NCI-H345 treated with DMSO at 0.1 percent for 48 hours (cell line): Measurements from ENCODE around the gene C20orf173.
A peak's percentile ranks its signal among the peaks of the same experiment; 100 is the strongest.
"Not testable (repeated sequence)": the region's sequence is repeated elsewhere in the genome, so short reads cannot be mapped to it uniquely, and the experiment has no call there.

Experiments used
- DNase-seq: peaks from one replicate; lab custom pipeline; 2025; ENCODE audit not compliant: unreplicated experiment; lab: John Stamatoyannopoulos, UW

C20orf173 gene

GRCh38 chr20:35547329-35547728, 17.9 kb upstream of the C20orf173 start:
- no peak for DNase-seq

DNA sequence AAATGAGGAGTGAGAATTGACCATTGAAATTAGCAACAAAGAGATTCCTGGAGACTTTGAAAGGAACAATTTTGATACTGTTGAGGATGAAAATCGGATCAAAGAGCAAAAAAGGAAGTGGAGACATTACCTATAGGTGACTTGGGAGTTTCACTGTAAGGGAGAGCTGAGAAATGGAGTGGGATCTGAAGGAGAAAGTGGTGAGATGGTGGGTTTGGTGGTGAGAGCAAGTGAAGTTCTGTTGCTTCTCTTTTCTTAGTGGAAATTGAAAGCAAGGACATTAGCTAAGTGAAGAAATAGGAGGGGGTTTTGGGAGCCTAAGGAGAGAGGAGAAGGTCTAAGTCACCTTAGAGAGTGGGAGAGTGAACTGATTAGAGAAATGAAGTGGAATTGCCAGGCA, 16.7 kb upstream of the C20orf173 start:
- DNase-seq, result no peak

GRCh38 chr20:35544941-35545340, 15.5 kb upstream of the C20orf173 start:
- DNase-seq, result not testable (repeated sequence)

DNA sequence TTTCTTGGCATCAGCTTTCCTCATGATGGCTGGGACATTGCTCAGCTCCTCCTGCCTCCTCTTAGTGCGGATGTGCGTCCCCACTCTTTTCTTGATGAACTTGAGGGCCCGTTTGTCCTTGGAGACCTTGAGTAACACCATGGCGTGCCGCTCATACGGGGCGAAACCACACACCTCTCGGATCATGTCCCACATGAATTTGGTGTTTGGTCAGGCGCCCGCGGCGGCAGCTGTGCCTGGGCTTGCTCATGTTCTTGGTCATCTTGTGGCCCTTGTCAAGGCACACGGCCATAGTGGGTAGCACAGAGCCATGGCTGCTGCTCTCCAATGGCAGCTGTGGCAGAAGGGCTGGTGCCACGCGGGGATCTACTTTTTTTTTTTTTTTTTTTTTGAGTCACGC, 15.0 kb upstream of the C20orf173 start:
- DNase-seq, result no peak

DNA sequence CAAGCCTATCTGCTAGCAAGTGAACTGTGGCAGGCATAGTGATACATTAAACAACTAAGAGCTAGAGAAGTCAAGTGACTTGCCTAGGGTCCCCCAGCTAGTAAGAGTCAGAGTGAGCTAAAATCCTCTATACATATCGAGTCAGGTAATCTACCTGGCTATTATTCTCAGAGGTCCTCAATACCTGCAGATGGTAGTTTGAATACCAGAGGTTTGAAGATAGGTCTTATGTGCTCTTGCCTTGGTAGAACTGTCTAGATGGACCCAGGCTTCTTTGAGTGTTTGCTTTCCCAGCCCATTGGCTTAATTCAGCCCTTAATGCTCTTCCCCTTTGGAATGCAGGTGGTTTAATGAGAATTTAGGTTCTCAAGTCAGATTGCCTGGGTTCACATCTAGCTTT, 13.5 kb upstream of the C20orf173 start:
- no peak for DNase-seq

GRCh38 chr20:35541783-35542662, 12.6 kb upstream of the C20orf173 start, which contains the start of gene ERGIC3:
Gene ERGIC3 (plus strand): TSS chr20:35542078. CDS start chr20:35542098, 20 bp downstream.
- DNase-seq, result peak; percentile 99

DNA sequence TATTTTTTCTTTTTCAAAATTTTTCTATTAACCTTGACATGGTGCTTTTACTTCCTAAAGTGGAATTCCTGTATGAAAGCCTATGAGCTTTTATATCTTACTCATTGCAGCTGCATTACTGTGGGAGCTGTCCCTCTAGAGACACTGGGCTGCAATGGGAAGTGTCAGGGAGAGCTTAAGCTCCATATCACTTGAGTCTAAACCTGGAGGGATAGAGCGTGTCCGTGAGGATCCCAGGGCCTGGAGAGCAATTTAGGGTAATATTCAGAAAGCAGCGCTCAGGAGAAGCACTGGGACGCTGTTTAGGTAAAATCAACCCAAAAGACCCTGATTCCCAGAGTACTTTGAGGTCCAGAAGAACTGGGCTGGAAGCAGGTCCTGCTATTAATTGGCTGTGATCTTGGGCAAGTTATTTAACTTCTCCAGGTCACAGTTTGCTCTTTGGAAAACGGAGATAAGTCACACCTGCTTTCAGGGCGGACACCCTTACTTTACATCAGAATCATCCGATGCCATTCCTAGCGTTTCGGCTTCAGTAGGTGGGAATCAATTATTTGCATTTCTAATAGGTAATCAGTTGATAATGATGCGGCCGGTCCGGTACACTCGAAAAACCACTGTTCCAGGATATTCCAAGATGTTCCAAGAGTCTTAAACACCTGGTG, 11.8 kb upstream of the C20orf173 start:
- DNase-seq, result no peak

GRCh38 chr20:35539756-35540212, 10.3 kb upstream of the C20orf173 start:
- peak; percentile 99 for DNase-seq

DNA sequence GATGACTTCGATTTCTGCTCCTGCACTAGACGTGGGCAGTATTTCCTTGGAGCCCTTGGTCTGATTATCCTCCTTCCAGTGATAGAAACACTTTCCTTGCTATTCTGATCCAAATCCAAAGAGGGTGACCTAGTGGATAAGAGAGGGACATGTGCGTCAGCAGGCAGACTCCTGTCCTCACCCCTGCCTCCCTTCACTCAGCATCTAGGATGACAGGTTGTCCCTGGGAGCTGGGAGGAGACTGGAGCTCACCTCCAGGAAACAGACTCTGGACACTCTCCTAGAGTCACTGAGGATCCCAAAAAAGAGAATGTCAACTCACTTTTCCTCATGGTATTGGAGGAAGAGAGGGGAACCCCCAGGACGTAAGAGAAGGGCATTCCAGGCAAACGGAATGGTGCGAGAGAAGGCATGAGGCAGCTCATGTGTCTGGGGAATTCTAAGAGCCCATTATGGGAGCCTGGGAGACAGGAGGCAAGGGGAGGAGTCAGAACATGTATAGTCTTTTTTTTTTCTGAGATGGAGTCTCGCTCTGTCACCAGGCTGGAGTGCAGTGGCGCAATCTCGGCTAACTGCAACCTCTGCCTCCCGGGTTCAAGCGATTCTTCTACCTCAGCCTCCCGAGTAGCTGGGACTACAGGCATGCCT, 2.2 kb downstream of the C20orf173 start:
- no peak for DNase-seq

DNA sequence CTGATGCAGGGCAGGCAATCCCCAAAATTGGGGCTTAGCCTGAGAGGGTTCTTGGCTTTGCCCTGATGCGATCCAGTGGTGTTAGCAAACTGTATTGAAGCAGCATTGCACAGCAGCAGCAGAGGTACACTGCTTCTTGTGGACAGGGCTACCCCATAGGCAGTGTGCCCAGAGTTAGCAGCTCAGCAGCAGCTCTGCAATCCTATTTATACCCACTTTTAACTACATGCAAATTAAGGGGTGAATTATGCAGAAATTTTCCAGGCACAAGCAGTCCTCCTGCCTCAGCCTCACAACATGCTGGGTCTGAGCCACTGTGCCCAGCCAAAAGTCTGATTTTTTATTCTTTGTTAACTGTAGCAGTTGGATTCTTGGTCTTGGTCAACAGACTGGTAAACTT, 3.8 kb downstream of the C20orf173 start:
- no peak for DNase-seq

DNA sequence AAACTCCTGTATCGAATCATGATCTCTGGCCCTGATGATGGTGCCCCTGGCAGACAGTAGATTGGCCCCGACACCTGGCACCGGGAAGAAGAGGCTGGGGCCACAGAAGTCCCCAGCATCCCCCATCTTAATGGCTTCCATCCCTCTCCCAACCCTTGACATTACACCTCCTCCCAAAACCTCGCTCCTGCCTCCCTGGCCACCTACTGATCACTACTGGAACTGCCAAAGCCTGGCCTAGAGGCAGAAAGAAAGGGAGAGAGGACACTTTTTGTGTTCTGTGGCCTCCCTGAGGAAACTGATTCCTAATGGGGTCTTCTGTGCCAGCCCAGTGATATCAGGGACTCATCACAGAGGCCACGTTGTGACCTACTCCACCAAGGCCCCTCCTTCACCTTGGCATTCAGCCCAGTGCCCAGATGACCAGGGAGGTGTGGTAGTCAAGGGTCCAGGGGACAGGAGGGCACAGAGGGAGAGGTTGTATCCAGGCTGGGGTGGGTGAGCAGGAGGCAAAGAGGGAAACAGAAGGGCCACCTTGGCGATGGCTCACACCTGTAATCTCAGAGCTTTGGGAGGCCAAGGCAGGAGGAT, 6.1 kb downstream of the C20orf173 start:
- no peak for DNase-seq

DNA sequence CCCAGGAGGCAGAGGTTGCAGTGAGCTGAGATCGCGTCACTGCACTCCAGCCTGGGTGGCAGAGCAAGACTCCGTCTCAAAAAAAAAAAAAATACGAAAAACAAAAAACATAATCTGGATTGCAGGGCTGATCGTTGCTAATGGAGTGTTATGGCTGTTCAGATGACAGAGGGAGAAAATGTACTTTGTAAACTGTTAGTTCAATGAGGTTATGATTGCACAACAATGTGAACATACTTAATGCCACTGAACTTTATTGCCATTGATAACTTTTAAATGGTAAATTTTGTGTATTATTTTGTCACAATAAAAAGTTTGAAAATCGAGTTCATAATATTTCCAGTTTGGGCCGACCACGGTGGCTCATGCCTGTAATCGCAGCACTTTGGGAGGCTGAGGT, 10.5 kb downstream of the C20orf173 start:
- no peak for DNase-seq

GRCh38 chr20:35517767-35518166, 11.7 kb downstream of the C20orf173 start:
- not testable (repeated sequence) for DNase-seq

DNA sequence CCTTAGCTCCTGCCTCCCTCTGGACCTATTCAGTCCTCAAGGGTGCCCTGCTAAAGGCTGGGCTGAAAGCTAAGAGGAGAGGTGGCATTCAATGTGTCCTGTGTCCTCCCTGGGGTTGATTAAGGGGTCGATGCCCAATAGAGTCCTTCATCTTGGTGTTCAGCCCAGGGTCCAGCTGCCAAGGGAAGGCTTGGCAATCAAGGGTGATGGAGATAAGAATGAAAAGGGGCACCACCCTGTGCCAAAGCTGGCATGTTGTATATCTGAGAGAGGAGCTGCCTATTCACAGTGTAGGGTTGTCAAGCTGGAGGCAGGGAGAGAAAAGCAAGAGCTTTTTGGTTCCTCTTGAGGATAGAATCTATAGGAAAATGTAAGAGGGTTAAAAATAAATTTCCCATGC, 12.3 kb downstream of the C20orf173 start:
- DNase-seq, result no peak

DNA sequence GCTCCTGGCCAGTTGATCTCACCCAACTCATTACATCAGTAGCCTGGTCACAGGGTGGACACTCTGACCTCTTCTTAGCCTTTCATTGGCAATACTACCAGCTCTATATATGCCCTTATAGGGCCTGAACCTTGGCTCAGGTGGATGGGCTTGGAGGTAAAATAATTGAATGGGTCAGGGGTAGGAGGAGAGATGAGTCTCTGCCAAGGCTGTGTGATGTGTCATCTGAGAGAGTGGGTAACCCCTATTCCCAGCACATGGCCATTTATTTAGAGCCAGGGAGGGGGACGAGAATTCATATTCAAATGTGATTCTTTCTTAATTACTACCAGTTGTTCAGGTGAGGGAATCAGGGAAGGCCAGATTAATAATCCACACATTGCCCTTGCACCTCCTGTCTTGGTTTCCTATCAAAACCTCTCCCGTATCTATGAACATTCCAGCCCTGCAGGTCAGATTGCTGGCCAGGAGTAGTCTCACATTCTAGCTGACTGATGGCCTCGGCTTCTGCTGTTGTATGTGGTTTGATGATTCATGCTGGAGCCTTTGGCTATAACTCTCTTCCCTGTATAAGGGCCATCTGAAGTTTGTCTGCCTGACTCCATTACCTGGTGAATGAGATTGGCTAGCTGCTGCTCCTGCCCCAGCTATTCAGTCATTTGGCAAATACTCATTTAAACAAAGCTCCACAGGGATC, 13.4 kb downstream of the C20orf173 start:
- no peak for DNase-seq

- no peak for DNase-seq
Observed at GRCh38 chr20:35515341-35515740, 14.1 kb downstream of the C20orf173 start.

DNA sequence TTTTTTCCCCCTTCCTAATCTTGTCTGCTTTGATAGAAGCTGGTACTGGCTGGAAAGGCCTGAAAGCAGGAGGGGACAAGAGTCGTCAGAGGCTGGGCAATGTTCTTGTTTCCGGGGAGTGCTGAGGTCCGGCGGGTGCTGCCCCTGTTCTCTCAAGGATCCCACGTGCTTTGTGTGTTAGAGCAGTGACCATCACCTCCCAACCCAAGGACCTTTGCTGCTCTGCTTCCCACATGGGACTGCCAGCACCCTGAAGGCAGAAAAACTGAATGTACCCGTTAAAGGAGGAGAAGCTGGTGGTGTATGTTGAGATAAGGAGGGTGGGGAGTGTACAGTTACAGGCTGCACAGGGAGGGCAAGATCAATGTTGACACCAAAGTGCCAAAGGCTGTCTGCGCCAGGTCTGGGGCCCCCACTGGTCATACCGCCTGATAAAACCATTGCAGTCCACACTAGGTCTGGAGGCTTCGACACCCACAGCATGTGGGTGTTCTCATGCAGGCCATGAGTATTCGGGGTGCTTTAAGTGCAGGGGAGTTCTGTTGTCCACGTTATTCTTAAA, 15.0 kb downstream of the C20orf173 start:
- no peak for DNase-seq

DNA sequence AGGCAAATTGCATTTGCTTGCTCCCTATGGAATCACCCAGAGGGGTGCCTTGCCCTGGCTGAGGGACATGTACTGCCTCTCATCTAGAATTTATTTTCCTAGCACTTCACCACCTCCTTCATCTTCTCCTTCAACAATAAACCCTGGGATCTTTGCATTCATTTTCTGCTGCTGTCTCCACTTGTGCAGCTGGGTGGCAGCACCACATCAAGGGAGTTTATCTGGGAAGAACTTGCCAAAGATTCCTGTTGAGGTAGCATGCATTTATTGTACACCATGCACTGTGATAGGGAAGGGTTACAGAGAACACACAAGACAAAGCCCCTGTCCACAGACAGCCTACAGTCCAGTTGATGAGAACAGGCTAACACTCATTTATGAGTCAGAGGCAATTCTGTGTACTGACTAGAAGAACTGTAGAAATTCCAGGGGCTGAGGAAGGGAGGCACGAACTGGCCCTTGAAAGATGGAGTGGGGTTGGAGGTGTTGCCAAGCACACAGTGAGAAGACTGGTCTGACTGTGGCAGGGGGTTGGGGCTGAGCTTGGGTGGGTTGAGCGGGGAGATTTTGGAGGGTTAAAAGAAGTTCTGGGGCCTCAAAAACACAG, 17.5 kb downstream of the C20orf173 start:
- DNase-seq, result no peak

GRCh38 chr20:35510951-35511735, 18.3 kb downstream of the C20orf173 start:
- DNase-seq, result no peak
